ENCODE measurements around the gene SPDYE4.
"Not testable (repeated sequence)": the region's sequence is repeated elsewhere in the genome, so short reads cannot be mapped to it uniquely, and the experiment has no call there.

SPDYE4 gene, protein sequence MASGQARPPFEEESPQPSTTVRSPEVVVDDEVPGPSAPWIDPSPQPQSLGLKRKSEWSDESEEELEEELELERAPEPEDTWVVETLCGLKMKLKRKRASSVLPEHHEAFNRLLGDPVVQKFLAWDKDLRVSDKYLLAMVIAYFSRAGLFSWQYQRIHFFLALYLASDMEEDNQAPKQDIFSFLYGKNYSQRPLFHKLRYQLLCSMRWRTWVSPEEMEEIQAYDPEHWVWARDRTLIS

DNA sequence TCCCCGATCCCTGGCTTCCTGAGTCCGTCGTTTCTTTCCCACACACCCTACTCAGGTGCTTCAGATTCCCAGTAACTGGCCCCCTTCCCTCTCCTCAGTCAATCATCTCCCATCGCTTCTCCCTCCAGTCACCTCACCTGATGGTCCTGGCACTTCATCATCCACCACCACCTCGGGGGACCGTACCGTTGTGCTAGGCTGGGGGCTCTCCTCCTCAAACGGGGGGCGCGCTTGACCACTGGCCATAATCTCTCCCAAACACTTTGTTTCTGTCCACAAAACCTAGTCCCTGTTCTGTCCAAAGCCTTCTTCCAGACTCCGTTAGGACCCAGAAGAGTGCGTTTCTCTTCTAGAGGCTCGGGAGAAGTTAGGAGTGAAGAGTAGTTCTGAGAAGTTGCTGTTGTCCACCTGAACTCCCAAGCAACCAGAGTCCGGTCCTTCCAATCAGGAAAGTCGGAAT, at the start of gene SPDYE4:
SPDYE4 (minus strand) TSS at position 410 of the 460 bp plus-strand sequence; CDS start at position 246, 164 bp downstream.
- no peak for DNase-seq (ENCODE audit: low read depth)

- no peak for DNase-seq (ENCODE audit: low read depth)
Measured at GRCh38 chr17:8806926-8807550, 48.7 kb upstream of the SPDYE4 start.

DNA sequence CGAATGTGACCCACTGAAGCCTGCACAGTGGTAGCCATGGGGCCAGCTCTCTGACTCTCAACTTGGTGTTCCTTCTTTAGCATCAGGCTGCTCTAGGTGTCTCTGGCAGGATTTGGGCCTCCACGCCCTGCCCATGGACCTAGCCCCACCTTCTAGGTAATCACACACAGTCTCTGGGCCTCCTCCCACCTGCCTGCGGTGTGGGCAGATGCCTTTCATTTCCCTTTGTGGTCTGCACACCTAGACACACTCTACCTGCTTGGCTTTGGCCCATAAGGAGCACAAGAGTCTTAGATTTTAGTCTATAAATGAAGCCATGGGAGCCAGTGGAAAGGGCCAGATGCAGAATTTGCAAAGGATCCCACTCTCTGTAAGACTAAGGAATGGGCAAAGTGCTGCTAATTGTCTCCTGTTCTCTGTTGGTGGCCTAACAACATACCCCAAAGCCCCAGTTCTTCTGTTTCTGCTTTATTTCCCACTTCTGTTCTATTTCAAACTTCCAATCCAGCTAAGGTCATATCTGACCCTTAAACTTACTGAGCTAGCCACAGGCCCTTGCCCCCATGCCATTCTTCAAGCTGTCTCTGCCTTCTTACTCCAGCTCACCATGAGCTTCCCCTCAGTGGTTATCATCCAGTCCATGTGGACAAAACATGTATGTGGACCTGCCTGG, 48.0 kb upstream of the SPDYE4 start:
- no peak for DNase-seq (ENCODE audit: low read depth)

DNA sequence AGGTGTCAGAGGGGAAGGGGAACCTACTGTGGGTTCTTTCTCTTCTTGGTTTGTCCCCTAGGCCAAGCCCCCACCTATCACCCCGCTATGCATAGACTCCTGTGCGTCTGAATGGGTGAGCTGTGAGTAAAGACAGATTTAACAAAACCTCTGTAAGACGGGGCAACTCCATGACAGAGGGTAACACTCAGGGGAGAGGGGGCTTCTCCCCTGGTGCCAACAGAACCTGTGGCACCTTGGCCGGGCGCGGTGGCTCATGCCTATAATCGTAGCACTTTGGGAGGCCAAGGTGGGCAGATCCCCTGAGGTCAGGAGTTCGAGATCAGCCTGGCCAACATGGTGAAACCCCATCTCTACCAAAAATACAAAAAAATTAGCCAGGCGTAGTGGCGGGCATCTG, 47.0 kb upstream of the SPDYE4 start:
- DNase-seq (ENCODE audit: low read depth), result not testable (repeated sequence)

- no peak for DNase-seq (ENCODE audit: low read depth)
Measured at GRCh38 chr17:8803531-8804420, 45.4 kb upstream of the SPDYE4 start.

DNA sequence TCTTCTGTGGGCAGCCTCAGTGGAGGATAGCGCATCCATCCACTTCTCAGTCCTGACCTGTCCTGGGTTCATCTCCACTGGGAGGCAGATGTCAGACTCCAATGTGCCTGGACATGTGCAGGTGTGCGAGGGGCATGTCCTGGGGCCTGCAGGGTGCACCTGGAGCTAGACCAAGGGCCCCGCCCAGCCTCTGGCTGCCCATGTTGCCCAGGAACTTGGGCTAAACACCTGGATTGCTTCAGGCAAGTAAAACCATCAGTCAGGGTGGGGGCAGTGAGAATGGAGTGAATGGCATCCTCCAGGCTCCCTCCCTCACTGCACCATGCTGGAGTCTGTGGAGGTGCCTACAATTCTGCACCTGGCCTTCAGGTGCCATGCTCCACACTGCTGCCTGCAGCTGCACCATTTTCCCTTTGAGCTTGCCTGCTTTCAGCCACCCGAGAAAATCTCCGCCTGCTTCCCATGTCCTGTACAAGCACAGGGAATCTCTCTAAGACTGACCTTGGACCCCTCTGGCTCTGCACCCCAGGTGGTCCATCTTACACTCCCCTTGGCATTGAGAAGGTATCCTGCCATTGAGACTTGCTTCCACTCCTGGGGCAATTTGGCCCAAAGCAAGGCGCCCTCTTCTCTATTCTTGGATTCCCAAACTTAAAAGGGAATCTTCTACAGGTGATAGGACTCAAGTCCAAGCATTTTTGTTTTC, 42.9 kb upstream of the SPDYE4 start:
- DNase-seq (ENCODE audit: low read depth), result no peak

- no peak for DNase-seq (ENCODE audit: low read depth)
Measured at GRCh38 chr17:8800656-8801055, 42.3 kb upstream of the SPDYE4 start.

DNA sequence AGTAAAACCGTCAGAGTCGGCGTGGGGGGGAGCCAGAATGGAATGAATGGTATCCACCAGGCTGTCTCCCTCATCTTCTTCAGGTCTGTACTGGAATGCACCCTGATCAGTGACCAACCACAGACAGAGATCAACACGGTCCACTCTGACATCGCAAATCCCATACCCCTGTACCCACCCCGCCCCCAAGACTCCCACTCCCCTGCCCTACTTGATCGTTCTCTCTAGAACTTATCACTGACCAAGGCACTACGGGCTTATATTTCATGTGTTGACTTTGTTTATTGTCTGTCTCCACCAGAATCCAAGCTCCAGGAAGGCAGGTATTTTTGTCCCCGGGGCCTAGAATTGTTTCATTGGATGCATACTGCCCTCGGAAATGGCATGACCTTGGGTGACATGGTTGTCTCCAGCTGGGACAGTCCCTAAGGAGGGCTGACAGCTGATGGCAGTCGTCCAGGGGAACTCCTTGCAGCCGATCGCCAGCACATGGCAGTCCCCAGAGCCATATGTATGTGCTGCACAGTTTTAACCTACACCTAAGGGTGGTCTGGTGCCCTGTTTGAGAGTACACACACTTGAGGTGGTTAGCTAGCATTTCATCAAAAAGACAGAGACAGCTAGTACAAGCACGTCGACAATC, 41.3 kb upstream of the SPDYE4 start:
- no peak for DNase-seq (ENCODE audit: low read depth)

DNA sequence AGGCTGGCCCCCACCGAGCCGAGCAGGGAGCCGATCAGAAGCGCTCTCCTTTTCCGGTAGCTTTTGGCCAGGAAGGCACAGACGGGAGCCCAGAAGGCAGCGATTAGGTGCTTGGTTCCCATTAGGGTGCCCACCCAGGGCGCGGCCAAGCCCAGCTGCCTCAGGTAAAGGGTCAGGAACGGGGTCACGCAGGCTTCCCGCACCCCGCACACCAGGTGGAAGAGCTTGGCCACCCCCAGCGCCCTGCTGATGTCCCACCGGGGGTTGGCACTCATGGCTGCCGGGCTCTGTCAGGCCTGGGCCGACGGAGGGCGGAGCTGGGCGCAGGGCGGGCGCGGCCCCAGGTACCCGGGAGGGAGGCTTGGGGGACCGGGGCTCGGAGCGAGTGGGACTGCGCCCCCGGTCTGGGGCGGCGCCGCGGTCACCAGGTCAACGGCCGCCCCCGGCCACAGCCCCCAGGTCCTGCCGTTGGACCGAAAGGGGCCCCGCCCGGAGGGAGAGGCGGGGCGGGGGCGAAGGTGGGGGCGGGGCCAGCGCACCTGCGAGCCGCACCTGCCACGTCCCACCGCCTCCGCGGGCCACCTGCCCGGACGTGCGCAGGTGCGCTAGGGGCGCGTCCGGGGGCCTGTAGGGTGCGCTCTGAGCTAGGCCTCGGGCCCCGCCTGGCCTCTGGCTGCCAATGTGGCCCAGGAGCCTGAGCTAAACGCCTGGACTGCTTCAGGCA, 40.7 kb upstream of the SPDYE4 start, which contains the start of gene MFSD6L:
MFSD6L (minus strand) TSS at position 520 of the 724 bp plus-strand sequence; CDS start at position 275, 245 bp downstream.
- no peak for DNase-seq (ENCODE audit: low read depth)

DNA sequence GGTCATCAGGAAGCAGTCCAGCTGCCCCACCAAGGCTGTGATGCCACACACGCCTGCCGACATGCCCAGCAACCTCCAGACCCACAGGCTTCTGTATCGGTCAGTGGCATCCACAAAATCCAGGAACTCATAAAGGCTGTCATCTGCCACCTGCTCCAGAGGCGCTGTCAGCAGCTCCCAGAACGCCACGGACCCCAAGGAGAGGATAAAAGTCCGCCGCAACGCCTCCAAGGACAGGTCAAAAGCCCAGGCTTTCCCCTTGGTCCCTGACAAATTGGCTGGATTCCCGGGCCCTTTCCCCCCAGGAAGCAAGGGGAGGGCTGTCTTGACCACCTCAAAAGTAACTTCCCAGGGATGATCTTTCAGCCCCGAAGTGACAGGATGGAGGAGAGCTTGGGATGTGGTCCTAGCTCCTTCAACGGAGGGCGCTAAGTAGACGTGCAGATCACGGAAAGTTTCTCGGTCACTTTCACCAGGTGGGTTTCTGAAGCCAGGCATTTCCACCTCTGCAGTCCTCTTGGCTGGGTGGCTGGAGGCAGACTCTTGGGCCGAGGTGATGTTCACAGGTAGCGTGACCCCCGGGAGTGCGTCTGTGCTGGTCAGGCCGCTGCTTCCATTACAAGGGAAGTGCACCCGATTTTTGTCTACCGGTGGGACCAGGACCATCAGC, 40.0 kb upstream of the SPDYE4 start:
- no peak for DNase-seq (ENCODE audit: low read depth)

GRCh38 chr17:8797621-8798175, 39.4 kb upstream of the SPDYE4 start:
- DNase-seq (ENCODE audit: low read depth), result no peak

- DNase-seq (ENCODE audit: low read depth), result no peak
Measured at GRCh38 chr17:8794636-8795035, 36.3 kb upstream of the SPDYE4 start.

- no peak for DNase-seq (ENCODE audit: low read depth)
Measured at GRCh38 chr17:8793649-8794048, 35.3 kb upstream of the SPDYE4 start.

DNA sequence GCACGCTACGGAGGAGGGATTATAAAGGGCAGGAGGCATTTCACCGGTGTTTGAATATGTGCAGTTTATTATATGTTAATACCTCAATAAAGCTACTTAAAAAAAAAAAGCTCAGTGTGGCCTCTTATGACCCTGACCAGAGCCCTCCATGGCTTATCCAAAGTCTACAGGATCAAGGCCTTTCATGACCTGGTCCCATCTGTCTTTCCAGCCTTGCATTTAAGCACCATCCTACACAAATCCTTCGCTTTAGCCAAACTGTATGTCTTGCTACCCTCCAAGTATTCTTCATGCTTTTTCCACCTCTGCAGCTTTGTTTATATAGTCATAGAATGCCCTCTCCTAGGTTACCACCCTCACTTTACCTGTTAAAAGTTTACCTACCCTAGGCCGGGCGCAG, 34.3 kb upstream of the SPDYE4 start:
- no peak for DNase-seq (ENCODE audit: low read depth)

GRCh38 chr17:8791910-8792270, 33.5 kb upstream of the SPDYE4 start:
- peak; percentile 49 for DNase-seq (ENCODE audit: low read depth)

GRCh38 chr17:8791248-8791909, 33.0 kb upstream of the SPDYE4 start:
- no peak for DNase-seq (ENCODE audit: low read depth)

DNA sequence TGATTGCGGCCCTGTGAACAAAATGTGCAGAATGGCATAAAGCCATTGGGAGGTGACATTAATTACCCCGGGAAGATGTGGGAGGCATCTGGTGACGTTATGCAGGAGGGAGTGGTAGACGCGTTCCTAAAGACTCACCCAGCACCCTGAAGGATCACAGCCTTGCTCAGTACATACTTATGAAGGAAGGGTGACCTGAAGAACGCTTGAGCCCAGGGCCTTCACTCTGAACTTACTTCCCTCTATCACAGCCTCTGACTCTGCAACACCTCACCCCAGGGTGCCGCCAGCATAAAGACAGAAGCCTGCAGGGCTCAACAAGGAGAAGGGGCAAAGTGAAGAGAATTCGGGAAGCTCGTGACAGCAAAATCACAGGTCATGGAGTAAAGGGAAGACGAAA, 31.4 kb upstream of the SPDYE4 start:
- DNase-seq (ENCODE audit: low read depth), result no peak

GRCh38 chr17:8788998-8789397, 30.7 kb upstream of the SPDYE4 start:
- no peak for DNase-seq (ENCODE audit: low read depth)

Measured in fibroblast of gingiva (primary cell).